Measurements from ENCODE around the gene VAPA.

Gene VAPA

DNA sequence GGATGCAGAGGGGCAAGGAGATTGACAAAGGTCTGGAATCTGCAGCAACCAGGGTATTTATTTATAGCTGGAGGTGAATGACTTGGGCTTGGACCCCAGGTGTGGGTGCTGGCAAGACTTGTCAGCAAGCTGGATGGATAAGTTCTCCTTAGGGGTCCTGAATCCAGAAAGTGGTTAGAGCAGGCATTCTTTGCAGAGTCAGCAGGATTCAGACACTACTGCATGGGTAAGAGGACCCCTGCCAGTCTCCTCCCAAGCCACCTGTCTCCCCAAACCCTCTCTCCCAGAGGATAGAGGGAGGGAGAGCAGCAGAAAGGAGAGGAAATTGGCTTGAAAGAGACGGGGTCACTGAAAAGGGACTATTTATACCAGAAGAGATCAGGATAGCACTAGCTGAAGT is 89.5 kb downstream of the VAPA start:
- H3K4me2 ChIP-seq = no peak overlapping the region
- H3K4me1 ChIP-seq (ENCODE audit: low read depth, poor library complexity, severe bottlenecking) = no peaks in the 10 kb centered on the region
- no peaks in the 10 kb centered on the region for H4K20me1 ChIP-seq (ENCODE audit: insufficient read depth)

DNA sequence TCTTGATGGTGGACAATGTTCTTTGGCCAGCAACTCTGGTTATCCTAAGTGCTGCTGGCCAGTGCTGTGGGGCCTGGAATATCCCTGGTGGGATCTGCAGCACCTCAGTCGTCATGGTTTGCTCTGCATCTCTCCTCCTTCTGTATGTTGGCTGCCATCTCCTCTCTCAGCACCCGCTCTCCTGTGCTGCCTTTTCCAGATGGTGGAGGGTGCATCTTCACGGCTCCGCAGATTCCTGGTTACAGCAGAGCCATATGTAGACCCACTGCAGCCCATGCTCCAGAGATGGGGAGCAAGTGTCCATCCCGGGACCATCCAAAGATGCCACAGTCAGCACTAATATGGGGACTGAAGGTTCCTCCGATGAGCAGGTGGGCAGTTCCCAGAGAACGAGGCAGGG is 90.0 kb downstream of the VAPA start:
- no peak overlapping the region for H3K9ac ChIP-seq
- TF ChIP-seq, protein P1, sequence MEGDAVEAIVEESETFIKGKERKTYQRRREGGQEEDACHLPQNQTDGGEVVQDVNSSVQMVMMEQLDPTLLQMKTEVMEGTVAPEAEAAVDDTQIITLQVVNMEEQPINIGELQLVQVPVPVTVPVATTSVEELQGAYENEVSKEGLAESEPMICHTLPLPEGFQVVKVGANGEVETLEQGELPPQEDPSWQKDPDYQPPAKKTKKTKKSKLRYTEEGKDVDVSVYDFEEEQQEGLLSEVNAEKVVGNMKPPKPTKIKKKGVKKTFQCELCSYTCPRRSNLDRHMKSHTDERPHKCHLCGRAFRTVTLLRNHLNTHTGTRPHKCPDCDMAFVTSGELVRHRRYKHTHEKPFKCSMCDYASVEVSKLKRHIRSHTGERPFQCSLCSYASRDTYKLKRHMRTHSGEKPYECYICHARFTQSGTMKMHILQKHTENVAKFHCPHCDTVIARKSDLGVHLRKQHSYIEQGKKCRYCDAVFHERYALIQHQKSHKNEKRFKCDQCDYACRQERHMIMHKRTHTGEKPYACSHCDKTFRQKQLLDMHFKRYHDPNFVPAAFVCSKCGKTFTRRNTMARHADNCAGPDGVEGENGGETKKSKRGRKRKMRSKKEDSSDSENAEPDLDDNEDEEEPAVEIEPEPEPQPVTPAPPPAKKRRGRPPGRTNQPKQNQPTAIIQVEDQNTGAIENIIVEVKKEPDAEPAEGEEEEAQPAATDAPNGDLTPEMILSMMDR (conservative IDR thresholded peaks at IDR 0.05; ENCODE audit: low read depth, low read length) = no peak
- no peaks in the 10 kb centered on the region for H3K79me2 ChIP-seq (ENCODE audit: insufficient read depth, low read depth)
- H3K4me2 ChIP-seq = no peak overlapping the region
- no peaks in the 10 kb centered on the region for H4K20me1 ChIP-seq (ENCODE audit: insufficient read depth)
- H3K36me3 ChIP-seq (ENCODE audit: insufficient read depth) = no peaks in the 10 kb centered on the region
- no peak overlapping the region for H3K27ac ChIP-seq
- H3K27me3 ChIP-seq (ENCODE audit: insufficient read depth, low read depth) = no peaks in the 10 kb centered on the region
- H3K4me3 ChIP-seq (IDR thresholded peaks at IDR 0.05; ENCODE audit: insufficient read depth, low read depth, low read length) = no peak overlapping the region
- H3K4me1 ChIP-seq (ENCODE audit: low read depth, poor library complexity, severe bottlenecking) = no peaks in the 10 kb centered on the region
- no peak overlapping the region for H2AFZ ChIP-seq (ENCODE audit: low read depth)

More for the DNA sequence above, 89.5 kb downstream of the VAPA start:
- TF ChIP-seq, protein P1 (conservative IDR thresholded peaks at IDR 0.05; ENCODE audit: low read depth, low read length) = no peak
- Histone ChIP-seq H3K27ac (no peak overlapping the region), H3K27me3 (ENCODE audit: insufficient read depth, low read depth) (no peaks in the 10 kb centered on the region), H3K36me3 (ENCODE audit: insufficient read depth) (no peaks in the 10 kb centered on the region), H3K4me3 (IDR thresholded peaks at IDR 0.05; ENCODE audit: insufficient read depth, low read depth, low read length) (no peak overlapping the region), H2AFZ (ENCODE audit: low read depth) (no peak overlapping the region), H3K79me2 (ENCODE audit: insufficient read depth, low read depth) (no peaks in the 10 kb centered on the region), H3K9ac (no peak overlapping the region)

DNA sequence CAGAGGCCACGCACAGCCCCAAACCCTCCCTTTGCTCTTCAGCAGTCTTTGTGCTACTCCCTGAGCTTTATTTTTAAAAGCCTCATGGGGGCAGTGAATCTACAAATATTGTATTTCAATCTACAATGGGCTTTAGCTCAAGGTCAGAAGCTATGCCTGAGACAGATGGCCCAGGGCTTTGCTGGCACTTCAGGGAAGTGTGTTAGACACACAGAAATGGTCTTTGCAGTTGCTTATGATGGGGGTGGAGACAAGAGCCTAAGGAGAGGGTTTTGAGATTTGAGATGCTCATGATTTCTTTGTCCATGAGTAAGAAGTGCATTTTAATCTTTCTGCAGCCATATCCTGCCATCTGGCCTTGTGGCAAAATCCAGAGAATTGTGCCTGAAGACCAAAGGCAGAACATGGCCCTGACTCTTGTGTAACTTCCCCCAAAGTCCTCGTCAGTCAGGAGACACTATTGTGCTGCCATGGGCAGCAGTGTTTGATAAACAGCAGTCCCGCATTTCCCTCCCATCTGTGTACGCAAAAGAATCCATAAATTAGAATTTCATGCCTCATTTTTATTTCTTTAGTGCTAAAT is 92.6 kb downstream of the VAPA start:
- H3K27ac ChIP-seq = no peak overlapping the region
- no peaks in the 10 kb centered on the region for H3K27me3 ChIP-seq (ENCODE audit: insufficient read depth, low read depth)
- no peaks in the 10 kb centered on the region for H3K79me2 ChIP-seq (ENCODE audit: insufficient read depth, low read depth)
- TF ChIP-seq, protein P1 (conservative IDR thresholded peaks at IDR 0.05; ENCODE audit: low read depth, low read length) = no peak
- H3K9ac ChIP-seq = no peak overlapping the region
- H3K36me3 ChIP-seq (ENCODE audit: insufficient read depth) = no peaks in the 10 kb centered on the region
- H4K20me1 ChIP-seq (ENCODE audit: insufficient read depth) = no peaks in the 10 kb centered on the region
- H3K4me3 ChIP-seq (IDR thresholded peaks at IDR 0.05; ENCODE audit: insufficient read depth, low read depth, low read length) = no peak overlapping the region
- H3K4me1 ChIP-seq (ENCODE audit: low read depth, poor library complexity, severe bottlenecking) = no peaks in the 10 kb centered on the region
- H2AFZ ChIP-seq (ENCODE audit: low read depth) = no peak overlapping the region
- H3K4me2 ChIP-seq = no peak overlapping the region

DNA sequence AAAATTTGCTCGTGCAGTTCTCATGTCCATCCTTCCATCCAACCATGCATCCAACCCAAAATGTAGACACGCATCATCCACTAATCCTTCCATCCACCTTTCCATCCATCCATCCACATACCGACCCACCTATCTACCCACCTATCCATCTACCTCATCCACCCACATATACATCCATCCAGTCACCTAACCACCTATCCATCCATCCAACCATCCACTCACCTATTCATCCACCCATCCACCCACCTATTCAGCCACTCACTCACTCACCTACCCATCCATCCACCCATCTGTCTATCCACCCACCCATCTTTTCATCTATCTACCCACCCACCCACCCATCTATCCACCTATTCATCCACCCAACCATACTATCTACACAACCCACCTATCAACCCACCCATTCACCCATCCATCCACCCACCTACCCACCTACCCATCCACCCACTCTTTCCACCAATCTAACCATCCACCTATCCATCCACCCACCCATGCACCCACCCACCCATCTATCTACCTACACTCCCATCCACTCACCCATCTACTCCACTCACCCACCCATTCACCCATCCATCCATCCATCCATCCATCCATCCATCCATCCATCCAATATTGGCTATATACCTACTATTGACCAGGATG is 94.3 kb downstream of the VAPA start:
- Histone ChIP-seq H2AFZ (ENCODE audit: low read depth) (no peak overlapping the region), H3K36me3 (ENCODE audit: insufficient read depth) (no peaks in the 10 kb centered on the region), H3K79me2 (ENCODE audit: insufficient read depth, low read depth) (no peaks in the 10 kb centered on the region)

More for the DNA sequence above, 94.3 kb downstream of the VAPA start:
- TF ChIP-seq, protein P1 (conservative IDR thresholded peaks at IDR 0.05; ENCODE audit: low read depth, low read length) = no peak
- no peaks in the 10 kb centered on the region for H3K4me1 ChIP-seq (ENCODE audit: low read depth, poor library complexity, severe bottlenecking)
- H4K20me1 ChIP-seq (ENCODE audit: insufficient read depth) = no peaks in the 10 kb centered on the region
- no peaks in the 10 kb centered on the region for H3K27me3 ChIP-seq (ENCODE audit: insufficient read depth, low read depth)
- H3K4me3 ChIP-seq (IDR thresholded peaks at IDR 0.05; ENCODE audit: insufficient read depth, low read depth, low read length) = no peak overlapping the region
- H3K4me2 ChIP-seq = no peak overlapping the region
- H3K27ac ChIP-seq = no peak overlapping the region
- H3K9ac ChIP-seq = no peak overlapping the region

Data from KMS-11 (cell line).